Left ventricle myocardium inferior (tissue), 1 donor: ENCODE data around the gene ZBTB46. TPM values are rescaled to one million over a fixed set of nuclear protein-coding genes. Genes with fewer than 3 reads are reported as not detected.

Experiments used
- DNase-seq: peaks from one replicate; pipeline ENCODE4 v3.0.0-alpha.2; 2020
- H3K27ac ChIP-seq: fragments of 200-600 bp; replicated peaks from 2 replicates; pipeline ENCODE4 v1.8.0; 2021
- H3K27me3 ChIP-seq: fragments of 200-600 bp; 2 replicates; pipeline ENCODE4 v1.8.0; 2021; ENCODE audit warnings: low read depth
- H3K36me3 ChIP-seq: fragments of 200-600 bp; 2 replicates; pipeline ENCODE4 v1.8.0; 2021
- H3K4me1 ChIP-seq: fragments of 200-600 bp; 2 replicates; pipeline ENCODE4 v1.8.0; 2021
- H3K4me3 ChIP-seq: fragments of 200-600 bp; 2 replicates; pipeline ENCODE4 v1.8.0; 2021; ENCODE audit warnings: mild to moderate bottlenecking, moderate library complexity
- H3K9me3 ChIP-seq: fragments of 200-600 bp; replicated peaks from 2 replicates; pipeline ENCODE4 v1.8.0; 2021
- intact Hi-C: fragments of 100-400 bp; cut with micrococcal nuclease; formaldehyde crosslinking; loops from one replicate; pipeline ENCODE4 v1.11.0; 2022
- total RNA-seq: library from RNA; stranded (reverse); fragmentation: NEBNext Ultra II Directional; extraction: Animal tissue kit (Norgen Biotek cat#: 25700); gene quantifications from one replicate; pipeline ENCODE4 v1.2.1, GENCODE V29; 2021
- TF ChIP-seq, protein P1 (sequence below): fragments of 200-600 bp; IDR thresholded peaks from 2 replicates; pipeline ENCODE4 v1.8.0; 2021; ENCODE audit warnings: antibody characterized with exemption, mild to moderate bottlenecking, borderline replicate concordance
- donor health status: DM: no; HTN: yes; CAD: no; lungs with severe emphysema.

Gene ZBTB46
- total RNA-seq, 1 donor from 2014 or later = 13.6 TPM

DNA sequence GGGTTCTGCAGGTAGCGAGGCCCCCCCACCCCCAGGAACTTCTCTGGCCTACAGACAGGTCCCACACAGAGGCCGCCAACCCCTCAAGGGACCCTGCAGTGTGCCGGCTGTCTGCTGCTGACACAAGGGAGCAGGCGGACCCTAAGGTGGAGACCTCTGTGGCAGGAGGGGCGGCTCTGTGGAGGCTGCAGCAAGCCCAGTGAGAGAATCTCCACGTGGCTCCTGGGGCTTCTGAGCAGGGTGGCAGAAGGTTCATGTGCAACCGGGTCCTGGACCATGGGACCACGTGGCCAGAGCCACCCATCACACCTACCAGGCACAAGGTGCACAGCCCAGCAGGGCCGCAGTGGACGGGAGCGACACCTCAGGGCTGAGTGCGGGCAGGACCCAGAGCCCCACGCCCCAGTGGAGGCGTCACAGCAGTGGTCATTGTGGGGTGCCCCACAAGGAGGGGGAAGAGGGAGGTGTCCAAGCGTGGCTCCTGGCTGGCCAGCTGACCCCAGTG is 127.5 kb downstream of the ZBTB46 start:
- intact Hi-C loops = no loop called here
- Histone ChIP-seq H3K36me3 (peaks cover 37% of the 10 kb centered on the region), H3K4me3 (no peak overlapping the region), H3K27me3 (no peaks in the 10 kb centered on the region), H3K27ac (no peak overlapping the region), H3K9me3 (no peaks in the 10 kb centered on the region), H3K4me1 (peaks cover 55% of the 10 kb centered on the region)
- TF ChIP-seq, protein P1, sequence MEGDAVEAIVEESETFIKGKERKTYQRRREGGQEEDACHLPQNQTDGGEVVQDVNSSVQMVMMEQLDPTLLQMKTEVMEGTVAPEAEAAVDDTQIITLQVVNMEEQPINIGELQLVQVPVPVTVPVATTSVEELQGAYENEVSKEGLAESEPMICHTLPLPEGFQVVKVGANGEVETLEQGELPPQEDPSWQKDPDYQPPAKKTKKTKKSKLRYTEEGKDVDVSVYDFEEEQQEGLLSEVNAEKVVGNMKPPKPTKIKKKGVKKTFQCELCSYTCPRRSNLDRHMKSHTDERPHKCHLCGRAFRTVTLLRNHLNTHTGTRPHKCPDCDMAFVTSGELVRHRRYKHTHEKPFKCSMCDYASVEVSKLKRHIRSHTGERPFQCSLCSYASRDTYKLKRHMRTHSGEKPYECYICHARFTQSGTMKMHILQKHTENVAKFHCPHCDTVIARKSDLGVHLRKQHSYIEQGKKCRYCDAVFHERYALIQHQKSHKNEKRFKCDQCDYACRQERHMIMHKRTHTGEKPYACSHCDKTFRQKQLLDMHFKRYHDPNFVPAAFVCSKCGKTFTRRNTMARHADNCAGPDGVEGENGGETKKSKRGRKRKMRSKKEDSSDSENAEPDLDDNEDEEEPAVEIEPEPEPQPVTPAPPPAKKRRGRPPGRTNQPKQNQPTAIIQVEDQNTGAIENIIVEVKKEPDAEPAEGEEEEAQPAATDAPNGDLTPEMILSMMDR = no peak
- DNase-seq = no peak

DNA sequence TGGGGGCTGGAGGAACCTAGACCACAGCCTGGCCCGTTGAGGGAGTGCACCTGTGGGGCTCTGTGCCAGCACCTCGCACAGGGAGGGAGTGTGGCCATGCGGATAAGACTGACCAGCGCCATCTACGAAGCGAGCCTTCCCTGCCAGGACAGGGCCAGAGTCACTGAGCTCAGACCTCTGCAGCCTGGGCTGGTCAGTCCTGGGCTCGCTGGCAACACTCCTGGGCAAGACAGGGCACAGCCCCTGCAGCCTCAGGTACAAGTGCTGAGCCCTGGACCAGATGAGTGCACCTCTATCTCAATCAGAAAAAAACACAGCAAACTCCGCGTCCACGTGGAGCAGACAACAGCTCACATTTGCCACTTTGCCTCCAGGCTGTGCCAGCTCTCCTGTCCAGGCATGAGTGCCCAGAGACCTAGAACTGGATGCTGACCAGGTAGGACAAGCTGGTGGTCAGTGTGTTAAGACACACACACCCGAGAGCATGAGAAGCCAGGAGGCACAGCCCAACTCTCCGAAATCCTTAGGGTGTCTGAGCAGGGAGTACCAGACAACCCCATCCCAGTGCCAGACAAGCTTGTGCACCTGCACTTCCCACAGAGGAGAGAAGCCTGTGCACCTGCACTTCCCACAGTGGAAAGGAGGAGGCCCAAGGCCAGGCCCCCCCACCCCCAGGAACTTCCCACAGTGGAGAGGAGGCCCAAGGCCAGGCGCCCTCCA is 128.2 kb downstream of the ZBTB46 start:
- H3K27ac ChIP-seq = no peak overlapping the region
- H3K36me3 ChIP-seq = peaks cover 37% of the 10 kb centered on the region
- no peaks in the 10 kb centered on the region for H3K27me3 ChIP-seq
- TF ChIP-seq, protein P1 = no peak
- no peak for DNase-seq
- no peak overlapping the region for H3K4me3 ChIP-seq
- peaks cover 57% of the 10 kb centered on the region for H3K4me1 ChIP-seq
- intact Hi-C loops = no loop called here
- no peaks in the 10 kb centered on the region for H3K9me3 ChIP-seq

DNA sequence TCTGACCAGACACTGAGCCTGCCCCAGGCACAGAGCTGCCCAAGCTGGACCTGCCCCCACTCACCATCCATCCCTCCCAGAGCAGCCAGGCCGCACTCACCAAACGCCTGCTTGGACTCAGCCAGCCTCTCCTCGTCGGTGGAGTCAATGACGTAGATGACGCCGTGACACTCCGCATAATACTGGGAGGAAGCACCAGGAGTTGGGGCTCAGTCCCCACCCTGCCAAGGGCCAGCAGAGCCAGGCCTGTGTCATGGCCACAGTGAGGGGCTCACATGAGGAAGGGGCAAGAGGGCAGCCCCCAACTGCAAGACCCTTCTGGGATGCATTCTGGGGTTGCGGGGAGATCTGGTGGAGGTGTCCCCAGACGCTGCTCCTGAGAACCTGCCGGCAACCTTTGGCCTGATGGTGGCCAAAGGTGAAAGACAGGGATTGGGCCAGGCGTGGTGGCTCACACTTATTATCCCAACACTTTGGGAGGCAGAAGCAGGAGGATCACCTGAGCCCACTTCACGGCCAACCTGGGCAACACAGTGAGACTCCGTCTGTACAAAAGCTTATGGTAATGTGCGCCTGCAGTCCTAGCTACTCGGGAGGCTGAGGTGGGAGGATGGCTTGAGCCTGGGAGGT is 128.9 kb downstream of the ZBTB46 start:
- Histone ChIP-seq H3K27me3 (no peaks in the 10 kb centered on the region), H3K9me3 (no peaks in the 10 kb centered on the region), H3K36me3 (peaks cover 37% of the 10 kb centered on the region), H3K4me3 (no peak overlapping the region), H3K4me1 (peaks cover 60% of the 10 kb centered on the region), H3K27ac (no peak overlapping the region)
- TF ChIP-seq, protein P1 = no peak
- intact Hi-C loops = no loop called here
- DNase-seq = no peak

DNA sequence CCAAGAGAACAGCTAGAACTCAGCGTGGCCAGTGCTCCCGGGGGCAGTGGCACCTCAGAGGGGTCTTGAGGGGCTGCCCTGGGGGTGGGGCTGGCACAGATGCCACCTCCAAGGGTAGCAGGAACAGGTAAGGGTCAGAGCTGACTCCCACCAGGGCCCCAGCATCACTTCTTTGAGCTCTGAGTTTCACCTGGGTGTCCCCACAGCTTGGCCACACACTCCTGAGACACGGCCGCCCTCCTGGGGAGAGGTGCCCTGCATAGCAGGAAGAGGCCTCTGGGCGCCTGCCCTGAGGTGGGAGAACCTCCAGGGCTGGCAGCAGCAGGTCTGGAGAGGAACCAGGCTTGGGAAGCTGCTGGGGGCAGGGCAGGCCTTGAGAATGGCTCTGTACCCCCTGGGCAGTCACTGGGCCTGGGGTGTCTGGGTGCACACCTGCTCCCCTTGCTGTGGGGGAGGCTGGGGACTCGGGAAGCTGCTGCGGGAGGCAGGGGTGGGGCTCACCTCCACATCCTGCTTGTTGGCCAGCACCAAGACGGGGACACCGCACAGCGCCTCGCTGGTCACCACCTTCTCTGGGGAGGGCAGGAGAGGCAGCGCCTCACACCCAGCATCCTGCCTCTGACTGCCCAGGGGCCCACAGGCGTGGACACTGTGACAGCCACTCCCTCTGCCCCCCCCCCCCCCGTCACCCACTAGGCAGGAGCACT is 129.6 kb downstream of the ZBTB46 start:
- Histone ChIP-seq H3K27ac (no peak overlapping the region), H3K4me1 (peaks cover 60% of the 10 kb centered on the region)
- no peak for DNase-seq

DNA sequence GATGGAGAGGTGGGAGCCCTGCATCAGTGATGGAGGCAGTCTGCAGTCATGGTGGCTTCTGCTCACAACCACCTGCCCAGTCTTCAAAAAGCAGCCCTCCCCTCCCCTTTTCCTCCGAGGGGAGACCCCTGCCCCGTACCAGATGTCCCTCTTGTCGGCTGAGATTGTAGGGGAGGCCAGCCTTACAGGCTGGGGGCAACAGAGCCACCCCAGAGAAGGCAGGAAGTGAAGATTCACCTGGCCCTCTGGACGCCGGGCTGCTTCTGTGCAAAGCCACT is 130.1 kb downstream of the ZBTB46 start:
- TF ChIP-seq, protein P1 = no peak
- no peak overlapping the region for H3K27ac ChIP-seq
- DNase-seq = no peak
- H3K4me1 ChIP-seq = peaks cover 60% of the 10 kb centered on the region
- no peaks in the 10 kb centered on the region for H3K9me3 ChIP-seq
- no peak overlapping the region for H3K4me3 ChIP-seq
- no peaks in the 10 kb centered on the region for H3K27me3 ChIP-seq
- intact Hi-C loops = no loop called here
- H3K36me3 ChIP-seq = peaks cover 31% of the 10 kb centered on the region

More for the DNA sequence above, 129.6 kb downstream of the ZBTB46 start:
- intact Hi-C loops = no loop called here
- Histone ChIP-seq H3K27me3 (no peaks in the 10 kb centered on the region), H3K9me3 (no peaks in the 10 kb centered on the region), H3K36me3 (peaks cover 35% of the 10 kb centered on the region), H3K4me3 (no peak overlapping the region)
- TF ChIP-seq, protein P1 = no peak
